Sigmoid colon (tissue), 4 donors: Measurements from ENCODE around the gene ST14.

Experiments used
- EP300 ChIP-seq, 4 donors: sonication (generic); formaldehyde crosslinking; IDR thresholded peaks; one replicate each; pipeline ENCODE4 v1.6.1; 2017; ENCODE audit warnings: antibody characterized with exemption in 4 of 4
- POLR2A ChIP-seq, 2 donors: fragments of 450-650 bp; IDR thresholded peaks; one replicate each; pipeline ENCODE4 v1.6.1; 2016; ENCODE audit warnings: antibody characterized with exemption in 2 of 2, mild to moderate bottlenecking in 2 of 2, moderate library complexity in 2 of 2
- TF ChIP-seq, protein P1 (sequence below), 4 experiments: fragments of 450-650 bp in 3 of 4; fragments of 200-600 bp in 1 of 4; IDR thresholded peaks; one replicate each; pipeline ENCODE4 v1.5.1; 2016 to 2019; ENCODE audit warnings: antibody characterized with exemption in 4 of 4, mild to moderate bottlenecking in 3 of 4, moderate library complexity in 2 of 4

DNA sequence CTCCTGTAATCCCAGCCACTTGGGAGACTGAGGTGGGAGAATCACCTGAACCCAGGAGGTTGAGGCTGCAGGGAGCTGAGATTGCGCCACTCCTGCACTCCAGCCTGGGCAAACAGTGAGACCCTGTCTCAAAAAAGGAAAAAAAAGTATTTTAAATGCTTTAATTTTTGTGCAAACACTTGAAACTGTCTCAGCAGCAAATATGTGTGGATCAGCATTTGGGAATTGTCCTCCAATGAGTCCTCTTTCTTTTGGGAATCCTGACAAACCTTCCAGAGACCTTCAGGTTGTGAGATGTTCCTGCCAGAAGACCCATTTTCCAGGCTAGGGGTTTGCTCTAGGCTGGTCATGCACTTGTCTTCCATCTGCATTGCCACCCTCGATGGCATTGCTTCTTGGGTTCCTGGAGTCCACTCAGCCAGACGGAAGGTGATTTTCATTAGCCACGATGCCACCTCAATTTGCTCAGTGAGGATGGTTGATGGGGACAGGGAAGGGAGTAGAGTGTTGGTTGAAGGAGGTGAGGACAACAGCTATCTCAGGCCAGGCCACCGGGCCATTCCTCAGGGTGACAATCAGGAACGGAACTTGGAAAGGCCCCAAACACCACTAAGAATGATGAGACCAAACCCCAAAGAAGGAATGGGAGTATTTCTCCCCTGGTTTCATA lies 55.4 kb downstream of the ST14 start:
- TF ChIP-seq, protein P1, sequence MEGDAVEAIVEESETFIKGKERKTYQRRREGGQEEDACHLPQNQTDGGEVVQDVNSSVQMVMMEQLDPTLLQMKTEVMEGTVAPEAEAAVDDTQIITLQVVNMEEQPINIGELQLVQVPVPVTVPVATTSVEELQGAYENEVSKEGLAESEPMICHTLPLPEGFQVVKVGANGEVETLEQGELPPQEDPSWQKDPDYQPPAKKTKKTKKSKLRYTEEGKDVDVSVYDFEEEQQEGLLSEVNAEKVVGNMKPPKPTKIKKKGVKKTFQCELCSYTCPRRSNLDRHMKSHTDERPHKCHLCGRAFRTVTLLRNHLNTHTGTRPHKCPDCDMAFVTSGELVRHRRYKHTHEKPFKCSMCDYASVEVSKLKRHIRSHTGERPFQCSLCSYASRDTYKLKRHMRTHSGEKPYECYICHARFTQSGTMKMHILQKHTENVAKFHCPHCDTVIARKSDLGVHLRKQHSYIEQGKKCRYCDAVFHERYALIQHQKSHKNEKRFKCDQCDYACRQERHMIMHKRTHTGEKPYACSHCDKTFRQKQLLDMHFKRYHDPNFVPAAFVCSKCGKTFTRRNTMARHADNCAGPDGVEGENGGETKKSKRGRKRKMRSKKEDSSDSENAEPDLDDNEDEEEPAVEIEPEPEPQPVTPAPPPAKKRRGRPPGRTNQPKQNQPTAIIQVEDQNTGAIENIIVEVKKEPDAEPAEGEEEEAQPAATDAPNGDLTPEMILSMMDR (IDR thresholded peaks at IDR 0.05): no peak
- no peak for TF ChIP-seq POLR2A (IDR thresholded peaks at IDR 0.05)
- no peak for TF ChIP-seq EP300 (IDR thresholded peaks at IDR 0.05)
